ENCODE results near the gene BRAF.

GRCh38 chr7:140704205-140704604 lies 220.5 kb downstream of the BRAF start:
- TF ChIP-seq CTCF (IDR thresholded peaks at IDR 0.05) = no peak
- TF ChIP-seq EZH2 (IDR thresholded peaks at IDR 0.05) = no peak
- no peak for TF ChIP-seq EZH2phosphoT487 (IDR thresholded peaks at IDR 0.05)
